ENCODE data around the gene RSPH4A.
"Not testable (repeated sequence)": the region's sequence is repeated elsewhere in the genome, so short reads cannot be mapped to it uniquely, and the experiment has no call there.

The RSPH4A gene

DNA sequence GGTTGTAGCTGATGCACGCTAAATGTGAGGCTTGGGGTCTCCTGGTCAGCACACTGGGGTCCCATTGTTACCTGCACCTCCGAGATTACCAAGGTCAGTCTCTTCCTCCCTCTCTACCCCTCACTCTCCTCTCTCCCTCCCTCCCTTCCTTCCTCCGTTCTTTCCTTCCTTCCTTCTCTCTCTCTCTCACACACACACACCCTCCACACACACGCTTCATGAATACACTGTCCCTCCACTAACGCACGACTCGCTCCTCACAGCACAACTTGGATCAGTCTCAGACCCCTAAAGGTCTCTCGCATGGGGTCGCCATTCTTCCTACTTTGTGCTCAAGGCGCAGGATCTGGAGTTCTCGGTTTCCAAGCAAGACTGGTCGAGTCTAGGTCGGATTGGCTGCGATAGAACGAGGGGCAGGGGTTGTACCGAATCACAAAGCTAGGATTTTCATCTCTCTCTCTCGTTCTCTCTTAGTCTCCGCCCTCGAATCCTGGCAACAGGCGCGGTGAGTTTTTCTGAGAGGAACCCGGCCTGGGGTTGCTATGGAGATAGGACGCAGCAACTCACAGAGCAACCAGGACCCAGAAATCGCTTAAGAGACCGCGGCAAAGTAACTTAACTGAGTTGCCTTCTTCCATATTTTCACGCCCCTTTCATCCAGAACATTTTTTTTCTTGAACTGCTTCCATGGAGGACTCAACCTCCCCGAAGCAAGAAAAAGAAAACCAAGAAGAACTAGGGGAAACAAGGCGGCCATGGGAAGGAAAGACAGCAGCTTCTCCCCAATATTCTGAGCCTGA, at the start of gene RSPH4A:
RSPH4A (plus strand) TSS at position 543 of the 800 bp plus-strand sequence; CDS start at position 688, 145 bp downstream.
- DNase-seq (ENCODE audit: low spot score): peak; percentile 77

DNA sequence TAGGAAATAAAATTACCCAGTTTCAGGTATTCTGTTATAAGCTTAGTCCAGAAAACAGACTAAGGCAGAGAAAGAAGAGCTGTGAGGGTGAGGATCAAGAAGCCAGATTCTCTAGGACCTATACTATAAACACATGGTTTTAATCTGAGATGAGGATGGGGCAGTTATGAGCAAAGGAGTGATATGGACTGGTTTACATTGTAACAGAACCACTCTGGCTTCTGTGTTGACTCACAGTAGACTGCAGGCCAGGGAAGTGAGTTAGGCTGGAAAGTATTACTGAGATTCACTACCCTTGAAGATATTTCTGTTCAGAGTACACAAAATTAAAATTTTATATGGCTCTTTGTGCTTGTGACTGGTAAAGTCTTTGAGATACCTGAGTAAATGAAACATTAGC, 48.2 kb upstream of the RSPH4A start:
- no peak for DNase-seq (ENCODE audit: low spot score)

DNA sequence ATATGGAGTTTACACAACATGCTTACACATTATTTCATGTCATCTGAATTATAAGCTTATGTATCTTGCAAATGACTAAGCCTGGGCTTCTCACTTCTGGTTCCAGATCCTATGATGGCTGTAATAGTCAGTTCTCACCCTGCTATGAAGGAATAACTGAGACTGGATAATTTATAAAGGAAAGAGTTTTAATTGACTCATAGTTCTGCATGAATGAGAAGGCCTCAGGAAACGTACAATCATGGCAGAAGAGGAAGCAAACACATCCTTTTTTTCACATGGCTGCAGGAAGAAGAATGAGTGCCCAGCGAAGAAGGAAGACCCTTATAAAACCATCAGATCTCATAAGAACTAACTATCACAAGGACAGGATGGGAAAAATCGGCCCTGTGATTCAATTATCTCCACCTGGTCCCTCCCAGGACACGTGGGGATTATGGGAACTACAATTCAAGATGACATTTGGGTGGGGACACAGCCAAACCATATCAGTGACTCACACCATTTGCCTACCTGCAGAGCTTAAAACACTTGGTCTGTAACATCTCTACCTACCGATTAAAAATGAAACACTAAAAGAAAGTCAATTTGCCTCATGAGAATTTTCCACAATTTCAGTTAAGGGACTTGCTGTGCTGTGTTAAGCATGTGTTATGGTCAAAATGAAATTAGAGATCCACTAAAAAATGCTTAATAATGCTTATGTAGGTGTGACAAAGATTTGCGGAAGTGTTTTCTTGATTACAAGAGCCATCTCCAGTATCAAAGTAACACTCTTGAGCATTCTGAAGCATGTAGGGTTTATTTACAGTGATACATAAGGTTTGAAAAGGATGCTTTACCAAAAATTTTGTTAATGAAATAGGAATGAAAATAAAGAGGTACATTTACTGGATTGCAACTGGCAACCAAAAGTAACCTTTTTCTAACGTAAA, 47.2 kb upstream of the RSPH4A start:
- no peak for DNase-seq (ENCODE audit: low spot score)

DNA sequence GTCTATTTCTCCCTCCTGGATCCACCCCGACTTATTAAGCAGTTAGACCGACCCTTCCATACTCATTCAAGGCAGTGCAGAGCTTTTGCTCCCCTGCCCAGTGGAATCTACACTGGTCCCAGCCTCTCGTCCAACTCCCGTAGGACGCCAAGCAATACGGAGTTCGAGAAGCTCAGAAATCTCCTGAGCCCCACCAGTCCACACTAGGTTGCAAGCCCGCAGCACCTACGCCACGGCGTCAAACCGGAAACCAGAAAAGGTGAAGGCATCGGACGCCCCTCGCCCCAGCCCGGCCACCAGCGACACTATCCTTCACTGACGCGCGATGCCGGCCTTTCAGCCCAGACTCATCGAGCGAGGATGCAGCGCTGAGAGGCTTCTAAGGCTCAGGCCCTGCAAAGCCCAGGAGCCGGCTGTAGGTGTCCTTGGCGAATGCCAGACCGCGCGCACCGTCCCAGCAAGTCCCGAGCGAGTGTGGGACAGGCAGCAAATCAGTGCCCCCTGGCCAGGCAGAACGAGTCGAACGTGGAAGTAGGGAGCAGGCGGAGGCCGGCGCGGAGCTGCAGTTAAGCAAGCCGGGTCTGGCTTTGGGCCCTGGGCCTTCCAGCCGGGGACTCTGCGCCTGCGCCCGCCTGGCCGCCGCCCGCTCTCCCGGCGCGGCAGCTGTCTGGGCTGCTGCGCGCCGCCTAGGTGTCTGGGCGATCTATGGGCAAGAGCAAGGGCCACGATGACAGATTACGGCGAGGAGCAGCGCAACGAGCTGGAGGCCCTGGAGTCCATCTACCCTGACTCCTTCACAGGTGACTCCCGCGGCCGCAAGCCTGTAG, 45.2 kb upstream of the RSPH4A start, which contains the start of gene RWDD1:
RWDD1 (plus strand) TSS at position 649 of the 827 bp plus-strand sequence; CDS start at position 728, 79 bp downstream.
- peak; percentile 96 for DNase-seq (ENCODE audit: low spot score)

DNA sequence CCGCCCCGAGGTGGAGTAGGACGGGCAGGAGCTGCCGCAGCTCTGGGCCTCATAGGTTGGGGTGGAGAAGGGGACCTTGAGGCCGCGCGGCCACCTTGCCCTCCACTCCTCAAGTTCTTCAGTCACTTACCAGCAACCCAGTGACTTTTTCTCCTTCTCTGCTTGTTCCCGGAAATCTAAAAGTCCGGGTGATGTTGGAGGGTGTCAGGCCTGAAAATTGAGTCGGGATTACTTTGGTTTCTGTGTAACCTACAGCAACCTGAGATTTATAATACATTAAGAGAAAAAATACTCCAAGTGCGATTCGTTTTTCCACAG, 44.6 kb upstream of the RSPH4A start:
- DNase-seq (ENCODE audit: low spot score): no peak

DNA sequence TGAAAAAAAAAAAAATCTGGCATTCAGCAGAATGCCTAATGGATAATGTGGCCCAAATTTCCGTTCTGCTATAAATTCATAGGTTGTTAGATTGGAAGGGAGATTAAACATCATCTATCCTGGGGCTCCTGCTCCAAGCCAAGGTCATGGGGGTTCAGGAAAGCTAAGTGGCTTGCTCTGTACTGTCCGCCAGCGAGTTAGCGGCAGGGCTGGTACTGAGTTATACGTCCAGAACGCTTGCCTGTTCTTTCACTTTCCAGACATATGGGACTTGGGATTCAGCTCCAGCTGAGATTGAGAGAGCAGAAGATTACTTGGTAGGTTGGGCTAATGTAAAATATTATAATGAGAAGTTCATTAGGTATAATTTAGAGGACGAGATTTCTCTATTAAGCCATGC, 44.1 kb upstream of the RSPH4A start:
- DNase-seq (ENCODE audit: low spot score): peak; percentile 21

DNA sequence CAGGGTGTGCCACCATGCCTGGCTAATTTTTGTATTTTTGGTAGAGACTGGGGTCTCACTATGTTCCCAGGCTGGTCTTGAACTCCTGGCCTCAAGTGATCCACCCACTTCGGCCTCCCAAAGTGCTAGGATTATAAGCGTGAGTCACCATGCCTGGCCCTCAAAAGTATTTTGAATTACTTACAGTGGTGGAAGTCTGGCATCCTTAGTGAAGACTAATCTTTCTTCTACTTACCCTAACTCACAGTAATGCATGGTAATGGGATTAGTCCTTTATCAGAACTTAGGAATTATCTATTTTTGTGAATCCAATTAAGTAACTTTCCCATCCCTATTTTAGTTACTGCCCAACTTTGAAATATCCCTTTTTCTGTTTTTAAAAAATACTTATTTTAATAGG, 41.1 kb upstream of the RSPH4A start:
- DNase-seq (ENCODE audit: low spot score): no peak

DNA sequence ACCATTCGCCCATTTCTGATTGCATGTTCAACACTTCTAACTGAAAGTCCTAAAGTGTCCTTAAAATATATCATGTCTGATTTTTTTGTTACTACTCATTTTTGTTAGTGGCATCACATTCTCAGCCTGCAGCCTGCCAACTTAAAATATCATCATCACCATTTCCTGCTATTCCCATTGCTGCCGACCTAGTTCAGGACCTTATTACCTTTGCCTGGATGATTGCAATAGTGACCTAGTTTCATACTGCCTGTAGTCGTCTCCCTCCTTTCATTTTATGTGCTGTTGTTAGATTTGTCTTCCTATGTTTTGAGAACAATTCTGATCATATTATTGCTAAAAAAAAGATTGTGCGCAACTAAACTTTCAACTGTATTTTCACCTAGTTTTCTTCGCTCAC, 38.8 kb upstream of the RSPH4A start:
- DNase-seq (ENCODE audit: low spot score): no peak

DNA sequence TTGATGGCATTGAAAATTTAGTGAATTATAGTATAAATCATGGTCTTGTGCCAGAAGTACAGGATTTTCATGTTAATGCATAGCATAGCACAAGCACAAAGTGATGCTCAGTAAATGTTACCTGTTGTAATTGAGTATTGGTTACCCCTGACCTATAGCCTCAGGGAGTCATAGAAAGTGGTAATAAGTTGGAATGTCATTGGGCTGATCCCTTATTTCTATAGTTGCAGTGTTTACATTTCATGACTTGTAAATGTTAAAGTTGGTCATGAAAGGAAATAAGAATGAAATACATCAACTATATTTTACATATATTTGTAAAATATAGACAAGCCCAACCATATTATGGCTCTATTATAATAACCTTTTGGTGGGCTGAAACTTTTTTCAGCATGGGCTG, 37.9 kb upstream of the RSPH4A start:
- DNase-seq (ENCODE audit: low spot score): no peak

DNA sequence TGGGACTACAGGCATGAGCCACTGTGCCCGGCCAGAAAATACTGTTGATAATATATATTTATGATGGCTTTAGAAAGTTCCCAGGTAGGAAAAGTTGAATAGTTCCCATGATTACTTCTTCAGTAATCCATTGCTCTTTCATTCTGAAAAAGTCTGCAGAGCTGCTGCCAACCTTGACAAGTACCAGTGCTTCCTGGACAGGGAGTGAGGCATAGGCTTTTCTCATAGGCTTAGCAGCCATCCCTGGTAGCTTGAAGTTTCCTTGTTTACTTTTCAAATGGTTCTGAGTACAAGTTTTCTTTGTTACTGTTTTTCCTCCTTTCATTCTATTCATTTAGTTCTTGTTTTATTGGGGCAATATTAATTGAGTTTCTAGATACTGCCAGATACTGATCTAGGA, 37.1 kb upstream of the RSPH4A start:
- no peak for DNase-seq (ENCODE audit: low spot score)

DNA sequence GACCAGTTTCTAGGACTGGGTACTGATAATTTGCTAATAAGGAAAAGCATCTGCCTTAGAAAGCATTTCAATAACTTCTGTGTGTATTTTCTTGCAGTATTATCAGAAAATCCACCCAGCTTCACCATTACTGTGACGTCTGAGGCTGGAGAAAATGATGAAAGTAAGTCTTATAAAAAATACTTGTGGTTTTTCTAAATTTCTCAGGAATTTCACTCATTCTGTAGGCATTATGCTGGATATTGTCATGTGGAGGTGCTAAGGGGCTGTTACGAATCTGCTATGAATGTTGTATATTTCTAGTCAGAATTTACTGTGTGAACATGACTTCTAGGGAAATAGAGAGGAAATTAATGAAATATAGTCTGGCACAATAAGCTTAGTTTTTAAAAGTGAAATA, 36.1 kb upstream of the RSPH4A start:
- no peak for DNase-seq (ENCODE audit: low spot score)

DNA sequence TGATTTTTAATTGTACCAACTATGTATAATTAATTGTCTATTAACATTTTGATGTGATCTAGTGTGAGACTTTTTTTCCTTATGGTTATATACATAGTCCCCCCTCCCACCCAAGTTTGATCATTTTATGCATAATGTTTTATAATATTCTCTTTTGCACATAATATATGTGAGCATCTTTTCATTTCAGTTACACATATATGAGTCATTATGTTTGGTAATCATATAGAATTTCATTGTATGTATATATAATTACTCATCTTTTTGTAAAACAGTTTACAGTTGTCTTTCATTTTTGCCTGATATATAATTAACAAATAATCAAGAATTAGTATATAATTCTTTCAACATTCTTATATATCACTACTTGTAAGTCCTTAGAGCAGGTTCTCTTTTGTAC, 30.0 kb upstream of the RSPH4A start:
- no peak for DNase-seq (ENCODE audit: low spot score)

DNA sequence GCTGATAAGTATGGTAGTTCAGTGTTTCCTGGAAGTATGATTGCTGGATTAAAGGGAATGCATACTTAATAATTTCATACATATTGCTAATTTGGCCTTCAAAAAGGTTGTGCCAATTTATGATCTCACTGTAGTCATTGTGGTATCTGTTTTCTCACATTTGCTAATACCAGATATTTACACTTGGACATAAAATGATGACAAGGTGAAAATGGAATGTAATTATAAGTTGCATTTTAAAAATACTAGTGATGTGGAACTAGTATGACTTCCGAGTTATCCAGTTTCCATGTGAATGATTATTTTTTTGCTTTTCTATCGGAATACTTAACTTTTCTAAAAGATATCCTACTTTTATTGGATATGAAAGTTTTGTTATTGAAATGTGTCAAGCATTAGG, 29.5 kb upstream of the RSPH4A start:
- DNase-seq (ENCODE audit: low spot score): no peak

DNA sequence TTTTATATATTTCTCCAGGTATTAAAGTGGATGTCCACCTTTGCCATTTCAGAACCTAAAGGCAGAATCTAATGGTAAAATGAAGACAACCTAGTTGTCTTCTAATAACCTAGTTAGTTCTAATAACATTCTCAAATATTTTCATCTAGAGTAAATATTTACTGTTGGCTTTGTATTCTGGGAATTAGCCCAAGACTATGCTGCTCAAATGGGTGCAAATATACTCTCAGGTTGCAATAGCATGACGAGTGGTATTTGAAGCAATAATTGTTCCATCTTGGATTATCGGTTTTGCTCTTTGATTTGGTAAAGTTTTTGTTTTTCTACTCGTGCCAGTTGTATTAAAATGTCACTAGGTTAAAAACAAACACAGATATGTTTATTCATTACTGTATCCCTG, 21.0 kb upstream of the RSPH4A start:
- no peak for DNase-seq (ENCODE audit: low spot score)

DNA sequence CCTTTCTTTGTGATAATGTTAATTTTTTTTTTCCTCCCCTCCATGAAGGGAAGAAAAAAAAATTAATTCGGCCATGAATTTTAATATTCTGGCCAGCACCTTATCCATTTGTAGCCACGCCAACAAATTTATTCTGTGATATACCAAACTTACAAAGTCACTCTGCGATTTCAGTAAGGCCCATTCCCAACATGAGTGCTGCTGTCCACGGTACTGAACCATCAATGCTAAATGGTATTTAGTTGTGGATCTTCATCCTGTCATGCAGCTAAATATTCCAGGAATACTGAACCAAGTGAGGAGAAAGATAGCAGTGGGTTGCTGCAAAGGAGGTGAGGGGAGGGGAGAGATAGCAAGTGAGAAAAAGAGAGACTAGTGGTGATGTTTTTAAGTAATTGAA, 19.5 kb upstream of the RSPH4A start:
- DNase-seq (ENCODE audit: low spot score): no peak

DNA sequence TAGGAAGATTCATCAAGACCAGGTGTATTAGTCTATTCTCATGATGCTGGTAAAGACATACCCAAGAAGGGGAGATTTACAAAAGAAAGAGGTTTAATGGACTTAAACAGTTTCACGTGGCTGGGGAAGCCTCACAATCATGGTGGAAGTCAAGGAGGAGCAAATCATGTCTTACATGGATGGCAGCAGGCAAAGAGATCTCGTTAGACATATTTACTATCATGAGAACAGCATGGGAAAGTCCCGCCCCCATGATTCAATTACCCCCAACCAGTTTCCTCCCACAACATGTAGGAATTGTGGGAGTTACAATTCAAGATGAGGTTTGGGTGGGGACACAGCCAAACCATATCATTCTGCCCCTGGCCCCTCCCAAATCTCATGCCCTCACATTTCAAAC, 12.4 kb upstream of the RSPH4A start:
- not testable (repeated sequence) for DNase-seq (ENCODE audit: low spot score)

DNA sequence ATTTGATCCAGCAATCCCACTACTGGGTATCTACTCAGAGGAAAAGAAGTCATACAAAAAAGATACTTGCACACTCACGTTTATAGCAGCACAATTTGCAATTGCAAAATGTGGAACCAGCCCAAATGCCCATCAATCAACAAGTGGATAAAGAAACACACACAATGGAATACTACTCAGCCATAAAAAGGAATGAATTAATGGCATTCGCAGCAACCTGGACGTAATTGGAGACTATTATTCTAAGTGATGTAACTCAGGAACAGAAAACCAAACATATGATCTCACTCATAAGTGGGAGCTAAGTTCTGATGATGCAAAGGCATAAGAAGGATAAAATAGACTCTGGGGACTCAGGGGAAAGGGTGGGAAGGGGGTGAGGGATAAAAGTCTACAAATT, 11.4 kb upstream of the RSPH4A start:
- not testable (repeated sequence) for DNase-seq (ENCODE audit: low spot score)

DNA sequence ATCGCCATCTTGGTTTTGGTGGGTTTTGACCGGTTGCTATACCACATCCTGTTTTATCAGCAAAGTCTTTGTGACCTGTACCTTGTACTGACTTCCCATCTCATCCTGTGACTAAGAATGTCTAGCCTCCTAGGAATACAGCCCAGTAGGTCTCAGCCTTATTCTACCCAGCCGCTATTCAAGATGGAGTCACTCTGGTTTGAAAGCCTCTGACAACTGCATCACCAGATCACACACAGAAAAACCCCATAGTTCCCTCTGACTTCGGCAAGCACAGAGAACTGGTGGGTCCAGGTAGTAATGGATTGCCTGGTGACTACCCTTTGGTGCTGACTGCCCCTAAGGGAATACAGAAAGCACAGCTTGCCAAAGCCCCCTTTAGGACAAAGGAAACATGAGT, 10.3 kb upstream of the RSPH4A start:
- no peak for DNase-seq (ENCODE audit: low spot score)

DNA sequence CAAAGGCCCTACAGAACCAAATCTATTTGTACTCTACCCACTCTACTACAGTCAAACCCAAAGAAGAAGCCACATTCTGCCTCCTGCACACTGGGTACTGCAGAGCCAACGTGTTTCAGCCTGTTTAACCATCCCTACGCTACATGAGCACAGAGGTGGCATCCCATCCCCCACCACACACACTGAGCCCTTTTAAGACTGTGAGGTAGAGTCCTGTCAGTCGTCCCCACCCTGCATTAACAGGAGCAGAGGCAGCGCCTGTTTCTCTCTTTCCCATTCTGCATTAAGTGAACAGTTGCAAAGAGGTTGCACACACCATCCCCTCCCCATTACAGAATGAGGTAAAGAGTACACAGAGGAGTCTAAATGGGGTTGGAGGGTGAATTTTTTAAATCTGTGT, 5.2 kb upstream of the RSPH4A start:
- DNase-seq (ENCODE audit: low spot score): no peak

DNA sequence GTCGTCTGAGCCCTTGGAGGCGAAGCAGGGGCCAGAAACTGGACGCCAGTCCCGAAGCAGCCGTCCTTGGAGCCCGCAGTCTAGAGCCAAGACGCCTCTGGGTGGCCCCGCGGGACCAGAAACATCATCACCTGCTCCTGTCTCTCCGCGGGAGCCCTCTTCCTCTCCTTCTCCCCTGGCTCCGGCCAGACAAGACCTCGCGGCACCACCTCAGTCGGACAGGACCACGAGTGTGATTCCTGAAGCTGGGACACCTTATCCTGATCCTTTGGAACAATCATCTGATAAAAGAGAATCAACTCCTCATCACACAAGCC, 416 bp downstream of the RSPH4A start:
- no peak for DNase-seq (ENCODE audit: low spot score)

DNA sequence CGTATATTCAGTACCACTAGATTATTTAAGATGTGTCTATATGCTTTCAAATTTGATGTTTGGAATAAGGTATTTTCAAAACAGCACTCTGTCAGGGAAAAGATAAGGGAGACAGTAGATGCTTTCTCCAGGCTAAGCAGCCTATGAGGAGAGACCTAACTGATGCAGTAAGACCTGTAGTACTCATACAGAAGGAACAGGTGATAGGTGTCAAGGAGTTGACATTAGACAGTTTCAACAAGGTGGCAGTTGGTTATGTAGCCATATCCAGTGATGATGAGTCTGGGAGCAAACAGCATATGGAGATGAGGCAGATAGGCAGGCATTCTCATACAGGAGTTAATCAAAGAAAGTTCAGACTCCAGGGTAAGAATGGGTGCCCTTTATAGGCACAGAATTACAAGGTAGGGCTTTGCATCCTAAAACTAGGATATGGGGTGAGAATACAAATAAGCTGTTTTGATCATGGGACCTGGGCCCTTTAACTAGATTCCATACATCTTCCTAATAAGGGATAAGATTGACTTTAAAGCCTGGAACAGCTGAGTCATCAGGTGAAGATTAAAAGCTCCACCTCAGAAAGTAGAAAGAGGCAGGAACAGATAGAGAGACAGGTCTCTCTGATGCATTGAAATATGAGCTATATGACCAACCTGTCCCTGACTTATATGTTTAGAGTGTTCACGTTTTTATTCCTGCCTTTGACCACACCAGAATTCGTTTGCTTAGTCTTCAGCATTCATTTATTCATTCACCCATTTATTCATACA, 7.9 kb downstream of the RSPH4A start:
- DNase-seq (ENCODE audit: low spot score): no peak

DNA sequence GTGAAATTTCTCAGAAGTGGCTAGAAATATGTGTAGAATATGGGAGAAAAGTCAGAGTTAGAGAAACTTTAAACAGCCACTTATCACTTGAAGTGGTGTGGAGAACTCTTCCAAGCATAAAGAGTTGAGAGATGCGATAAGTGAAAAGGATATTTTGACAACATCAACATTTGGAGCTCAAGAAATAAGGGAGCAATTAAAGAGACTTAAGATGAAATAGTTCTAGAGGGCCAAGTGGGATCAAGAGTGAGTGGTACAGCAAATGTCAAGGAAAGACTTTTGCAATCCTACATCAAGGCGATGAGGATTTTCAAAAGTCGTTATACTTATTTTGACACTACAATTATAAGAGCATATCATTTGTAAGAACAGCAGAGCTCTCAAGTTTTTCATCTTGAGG, 9.6 kb downstream of the RSPH4A start:
- DNase-seq (ENCODE audit: low spot score): no peak
